CD4-positive, alpha-beta T cell treated with Interferon gamma for 1 hour (primary cell): ENCODE results near the gene HES7.

Source experiments
- DNase-seq: peaks from one replicate; pipeline ENCODE4 v3.0.0-alpha.2; 2020

Gene HES7

DNA sequence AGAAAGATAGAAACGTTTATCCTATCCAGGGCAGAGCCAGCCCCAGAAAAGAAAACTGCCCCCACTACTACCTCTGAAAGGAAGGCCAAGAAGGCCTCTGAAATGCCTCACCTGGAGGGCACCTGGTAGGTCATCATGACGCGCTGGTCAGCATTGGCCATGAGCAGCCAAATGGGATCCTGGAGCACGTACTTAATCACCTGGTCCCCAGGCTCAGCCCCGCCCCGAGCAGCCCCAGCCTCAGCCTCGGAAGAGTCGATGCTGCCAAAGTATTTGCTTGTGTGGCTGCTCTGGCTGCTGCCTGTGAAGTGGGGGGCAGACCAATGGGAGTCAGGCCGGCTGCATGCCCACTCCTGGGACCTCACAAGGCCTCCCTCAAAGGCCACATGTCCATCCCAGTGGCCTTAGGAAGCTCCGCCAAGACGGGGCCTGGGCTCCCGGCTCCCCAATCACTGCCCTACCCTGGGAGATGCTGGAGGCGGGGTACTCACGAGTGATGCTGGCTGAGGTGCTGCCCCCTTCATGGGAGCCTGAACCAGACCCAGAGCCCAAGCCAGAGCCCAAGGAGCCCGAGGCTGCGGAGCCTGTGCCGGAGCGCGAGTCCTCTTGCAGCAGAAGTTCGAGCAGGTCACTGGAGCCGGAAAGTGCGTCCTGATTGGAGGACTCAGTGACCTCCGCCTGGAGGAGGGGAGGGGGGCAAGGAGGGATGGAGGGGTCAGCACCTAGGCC, 18.4 kb upstream of the HES7 start:
- no peak for DNase-seq

DNA sequence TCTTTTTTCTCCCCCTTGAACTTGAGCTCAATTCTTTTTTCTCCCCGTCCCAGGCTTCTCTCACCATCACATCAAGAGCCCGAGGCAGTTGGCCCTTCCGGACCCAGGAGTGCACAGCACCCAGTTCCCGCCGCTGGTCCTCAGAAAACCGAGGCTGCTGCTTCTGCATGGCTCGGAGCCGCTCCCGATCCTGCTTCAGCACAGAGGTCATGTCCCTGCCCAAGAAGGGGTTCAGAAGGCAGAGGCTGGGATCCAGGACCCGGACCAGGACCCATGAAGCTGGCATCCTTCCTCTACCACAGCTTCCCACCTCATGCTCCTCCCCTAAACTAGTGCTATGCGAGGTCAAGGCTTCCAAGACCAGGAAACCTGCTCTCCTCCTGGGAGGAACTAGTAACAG, 17.8 kb upstream of the HES7 start:
- DNase-seq = no peak

DNA sequence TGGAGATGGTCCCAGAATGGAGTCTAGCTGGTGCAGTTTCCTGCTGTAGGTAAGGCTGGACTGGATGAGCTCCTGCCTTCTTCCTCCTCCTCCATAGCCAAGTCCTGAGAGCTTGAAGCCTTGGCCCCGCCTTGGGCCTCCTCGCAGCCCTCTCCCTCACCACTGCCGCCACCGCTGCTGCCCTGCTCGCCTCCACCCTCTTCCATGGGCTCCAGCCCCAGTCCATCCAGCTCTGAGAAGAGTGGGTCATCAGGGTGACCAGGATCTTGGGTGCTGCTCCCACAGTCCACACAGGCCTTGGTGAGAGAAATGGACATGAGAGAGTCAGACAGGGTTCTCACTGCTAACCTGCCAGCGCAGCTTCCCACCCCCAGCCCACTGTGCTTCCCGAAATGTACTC, 17.1 kb upstream of the HES7 start:
- no peak for DNase-seq

DNA sequence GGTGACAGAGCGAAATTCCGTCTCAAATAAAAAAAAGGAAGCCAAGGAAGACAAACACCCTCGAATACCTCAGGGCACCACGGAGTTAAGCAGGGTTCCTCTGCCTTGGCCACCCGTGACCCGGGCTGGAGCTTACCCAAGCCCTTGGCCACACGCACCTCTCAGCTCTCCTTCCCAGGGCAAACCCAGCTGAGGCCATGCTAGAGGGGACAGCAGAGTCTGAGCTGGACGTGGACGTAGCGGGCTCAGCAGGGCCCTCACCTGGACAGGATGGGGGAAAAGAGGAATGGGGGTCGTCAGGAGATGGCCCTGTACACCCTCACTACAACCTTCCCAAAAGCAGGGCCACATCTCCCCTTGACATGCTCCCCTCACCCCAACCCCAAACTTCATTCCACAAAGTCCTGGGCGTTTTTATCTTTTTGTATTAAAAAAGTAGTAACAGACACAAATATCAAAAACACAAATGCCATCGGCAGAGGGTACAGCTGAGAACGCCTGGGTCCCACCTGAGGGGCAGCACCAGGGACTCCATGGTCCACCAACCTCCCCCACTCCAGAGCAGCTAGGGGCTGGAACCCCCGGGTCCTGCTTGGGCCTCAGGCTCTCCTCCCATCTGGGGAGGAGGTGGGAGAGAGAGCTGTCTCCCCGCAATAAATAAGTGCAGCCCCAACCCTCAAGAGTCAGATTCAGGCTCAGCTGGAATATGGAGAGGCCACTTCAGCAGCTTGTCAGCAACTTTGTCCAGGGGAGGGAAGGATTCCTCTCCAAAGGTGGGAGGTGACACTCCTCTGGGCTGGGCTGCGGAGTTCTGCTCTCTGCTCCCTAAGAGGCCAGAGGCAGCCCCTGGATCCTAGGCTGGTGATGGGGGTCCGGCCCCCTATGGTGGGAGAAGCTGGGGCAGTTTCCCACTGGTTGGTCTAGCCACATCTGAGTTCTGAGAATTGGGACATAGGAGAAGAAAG, 16.4 kb upstream of the HES7 start:
- DNase-seq = no peak

DNA sequence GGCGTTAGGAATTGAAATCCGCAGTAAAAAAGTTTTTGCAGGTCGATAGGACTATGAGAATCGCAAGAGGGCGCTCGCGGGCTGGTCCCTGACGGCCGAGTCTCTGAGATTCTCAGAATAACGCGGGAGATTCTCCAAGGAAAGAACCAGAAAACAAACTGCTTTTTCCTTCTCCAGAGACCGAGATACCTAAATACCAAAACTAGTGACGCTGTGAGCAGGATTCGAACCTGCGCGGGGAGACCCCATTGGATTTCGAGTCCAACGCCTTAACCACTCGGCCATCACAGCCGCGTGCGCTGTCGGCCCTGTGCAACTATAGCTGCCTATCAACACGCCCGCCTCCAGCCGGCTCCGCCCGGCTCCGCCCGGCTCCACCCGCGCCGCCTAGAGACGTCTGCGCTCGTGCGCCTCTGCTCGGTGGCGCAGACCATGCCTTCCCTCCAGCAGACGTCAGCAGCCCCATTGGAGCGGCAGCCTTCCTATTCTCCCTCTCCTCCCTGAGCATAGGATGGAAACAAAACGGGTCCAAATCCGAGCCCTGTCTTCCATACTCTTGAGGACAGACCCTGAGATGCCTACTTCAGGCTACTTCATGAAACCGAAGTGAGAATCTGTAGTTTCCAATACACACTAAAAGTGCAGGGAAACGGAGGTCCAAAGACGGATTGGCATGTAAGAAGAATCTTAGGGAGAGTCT, 14.9 kb upstream of the HES7 start:
- peak; percentile 96 for DNase-seq

DNA sequence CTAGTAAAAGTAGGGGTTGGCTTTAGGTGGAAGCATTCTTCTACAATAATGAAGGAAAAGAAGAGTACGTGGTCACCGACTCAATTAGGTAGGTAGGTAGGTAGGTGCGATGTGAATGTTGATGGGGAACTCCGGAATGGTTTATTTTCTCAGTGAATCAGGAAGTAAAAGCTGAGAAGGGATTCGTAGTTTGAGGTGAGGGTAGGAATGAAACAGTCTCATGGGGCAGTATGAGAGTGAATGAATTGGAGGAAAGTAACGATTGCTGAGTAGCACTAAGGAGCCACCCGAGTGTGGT, 14.4 kb upstream of the HES7 start:
- no peak for DNase-seq

DNA sequence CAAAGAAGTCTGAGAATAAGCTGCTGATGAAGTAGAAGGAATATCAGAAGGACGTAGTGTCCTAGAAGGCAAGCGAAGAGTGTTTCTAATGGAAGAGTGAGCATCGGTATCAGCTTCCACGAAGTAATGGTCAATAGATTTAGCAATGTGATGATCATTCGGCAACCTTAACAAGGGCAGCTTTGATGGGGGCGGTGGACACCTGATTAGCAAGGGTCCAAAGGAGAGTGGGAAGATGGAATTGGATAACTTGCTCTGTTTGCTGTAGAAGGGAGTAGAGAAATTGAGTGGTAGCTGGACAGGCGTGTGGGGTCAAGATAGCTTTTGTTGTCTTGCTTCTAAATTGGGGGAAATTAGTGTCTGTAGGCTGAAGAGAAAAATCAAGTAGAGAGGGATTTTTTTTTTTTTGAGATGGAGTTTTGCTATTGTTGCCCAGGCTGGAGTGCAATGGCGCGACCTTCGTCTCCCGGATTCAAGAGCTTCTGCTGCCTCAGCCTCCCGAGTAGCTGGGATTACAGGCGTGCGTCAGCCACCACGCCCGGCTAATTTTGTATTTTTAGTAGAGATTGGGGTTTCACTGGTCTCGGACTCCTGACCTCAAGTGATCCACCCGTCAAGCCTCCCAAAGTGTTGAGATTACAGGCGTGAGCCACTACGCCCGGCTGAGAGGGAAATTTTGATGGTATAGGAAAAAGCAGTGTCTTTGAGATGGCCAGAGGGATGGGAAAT, 13.9 kb upstream of the HES7 start:
- DNase-seq = no peak

DNA sequence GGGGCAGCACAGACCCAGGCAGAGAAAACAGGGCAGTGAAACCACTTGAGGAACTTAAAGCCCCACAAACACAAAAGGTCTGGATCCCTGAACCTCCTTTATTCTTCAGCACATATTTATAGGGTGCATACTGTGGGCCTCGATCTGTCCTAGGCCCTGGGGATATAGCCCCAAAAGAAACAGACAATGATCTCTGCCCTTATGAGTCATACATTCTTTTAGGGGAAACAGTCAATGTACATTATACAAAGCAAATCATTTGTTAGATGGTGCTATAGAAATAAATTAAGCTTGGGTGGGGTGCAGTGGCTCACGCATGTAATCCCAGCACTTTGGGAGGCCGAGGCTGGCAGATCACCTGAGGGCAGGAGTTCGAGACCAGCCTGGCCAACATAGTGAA, 10.0 kb upstream of the HES7 start:
- DNase-seq = no peak

DNA sequence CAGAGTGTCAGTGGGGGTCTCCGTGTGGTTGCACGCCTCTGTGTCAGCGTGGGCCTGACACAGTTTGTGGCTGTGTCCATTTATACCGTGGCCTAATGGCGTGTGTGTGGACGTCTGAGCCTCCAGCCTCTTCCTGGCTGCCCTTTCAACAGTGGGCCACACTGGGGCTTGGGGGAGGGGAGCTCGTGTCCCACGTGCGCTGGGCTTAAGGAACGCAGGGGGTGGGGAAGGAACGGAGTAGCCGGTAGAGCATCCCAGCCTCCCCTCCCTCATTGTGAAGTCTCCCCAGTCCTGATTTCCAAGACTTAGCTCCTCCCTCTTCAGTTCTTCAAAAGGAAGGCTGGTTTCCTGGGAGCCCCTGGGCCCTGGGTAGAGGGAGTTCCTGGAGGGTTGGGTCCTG, 9.5 kb upstream of the HES7 start:
- DNase-seq = no peak

DNA sequence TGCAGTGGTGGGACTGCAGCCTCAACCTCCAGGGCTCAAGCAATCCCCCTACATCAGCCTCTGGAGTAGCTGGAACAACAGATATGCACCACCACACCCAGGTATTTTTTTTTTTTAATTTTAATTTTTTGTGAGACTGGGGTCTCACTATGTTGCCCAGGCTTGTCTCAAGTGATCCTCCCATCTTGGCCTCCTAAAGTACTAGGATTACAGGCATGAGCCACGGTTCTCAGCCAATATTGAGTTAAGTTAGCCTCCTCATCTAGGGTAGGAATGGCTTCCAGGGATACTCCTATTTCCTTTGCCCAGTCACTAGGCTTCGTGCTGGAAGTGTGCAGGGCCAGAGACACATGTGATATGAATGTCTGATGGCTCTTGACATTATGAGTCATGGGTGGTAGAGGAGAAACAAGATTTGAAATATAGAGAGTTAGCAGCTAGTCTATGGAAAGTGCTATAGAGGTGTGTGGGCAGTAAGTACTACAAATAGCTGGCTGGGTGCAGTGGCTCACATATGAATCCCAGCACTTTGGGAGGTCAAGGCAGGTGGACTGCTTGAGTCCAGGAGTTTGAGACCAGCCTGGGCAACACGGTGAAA, 8.0 kb upstream of the HES7 start:
- no peak for DNase-seq

DNA sequence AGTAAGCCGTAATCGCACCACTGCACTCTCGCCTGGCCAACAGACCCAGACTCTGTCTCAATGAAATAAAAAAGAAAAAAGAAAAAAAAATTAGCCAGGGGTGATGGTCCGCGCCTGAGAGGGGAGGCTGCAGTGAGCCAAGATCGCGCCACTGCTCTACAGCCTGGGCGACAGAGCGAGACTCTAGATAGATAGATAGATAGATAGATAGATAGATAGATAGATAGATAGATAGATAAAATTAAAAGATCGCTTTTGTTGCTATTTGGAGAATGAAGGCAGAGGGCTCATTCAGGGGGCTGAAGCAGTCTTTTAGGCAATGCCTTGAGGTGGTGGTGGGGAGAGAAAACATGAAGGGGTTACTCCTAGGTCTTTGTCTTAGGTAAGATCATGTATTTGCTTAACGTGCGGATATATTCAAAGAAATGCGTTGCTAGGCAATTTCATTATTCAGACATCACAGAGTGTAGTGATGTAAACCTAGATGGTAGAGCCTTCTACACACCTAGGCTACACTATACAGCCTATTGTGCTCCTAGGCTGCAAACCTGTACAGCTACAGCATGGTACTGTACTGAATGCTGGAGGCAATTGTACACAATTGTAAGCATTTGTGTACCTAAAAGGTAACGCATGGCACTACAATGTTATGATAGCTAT, 4.3 kb upstream of the HES7 start:
- DNase-seq = no peak

DNA sequence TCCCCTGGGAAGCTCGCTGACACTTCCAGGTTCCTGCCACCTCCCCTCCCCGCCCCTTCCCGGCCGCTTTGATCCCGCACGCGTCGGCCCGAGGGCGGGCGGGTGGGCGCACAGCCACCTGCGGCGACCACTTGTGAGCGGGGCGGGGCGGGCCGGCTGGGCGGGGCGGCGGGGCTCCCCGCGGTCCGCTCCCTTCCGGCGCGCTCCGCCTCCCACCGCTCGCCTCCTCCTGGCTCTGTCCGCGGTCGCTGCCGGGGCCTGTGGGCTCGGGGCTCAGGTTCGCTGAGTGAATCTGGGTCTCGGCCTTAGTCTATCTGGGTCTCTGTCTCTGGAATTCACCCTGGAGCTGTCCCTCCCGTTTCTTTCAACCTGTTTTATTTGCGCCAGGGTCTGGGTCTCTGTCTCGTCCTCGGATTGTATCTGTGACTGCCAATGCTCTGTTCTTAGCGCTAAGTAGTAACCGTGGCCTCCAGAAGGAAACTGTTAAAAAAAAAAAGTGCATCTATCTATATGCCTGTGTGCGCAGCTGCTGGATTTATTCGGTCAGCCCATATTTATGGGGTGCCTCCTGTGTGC, 2.7 kb upstream of the HES7 start:
- no peak for DNase-seq

DNA sequence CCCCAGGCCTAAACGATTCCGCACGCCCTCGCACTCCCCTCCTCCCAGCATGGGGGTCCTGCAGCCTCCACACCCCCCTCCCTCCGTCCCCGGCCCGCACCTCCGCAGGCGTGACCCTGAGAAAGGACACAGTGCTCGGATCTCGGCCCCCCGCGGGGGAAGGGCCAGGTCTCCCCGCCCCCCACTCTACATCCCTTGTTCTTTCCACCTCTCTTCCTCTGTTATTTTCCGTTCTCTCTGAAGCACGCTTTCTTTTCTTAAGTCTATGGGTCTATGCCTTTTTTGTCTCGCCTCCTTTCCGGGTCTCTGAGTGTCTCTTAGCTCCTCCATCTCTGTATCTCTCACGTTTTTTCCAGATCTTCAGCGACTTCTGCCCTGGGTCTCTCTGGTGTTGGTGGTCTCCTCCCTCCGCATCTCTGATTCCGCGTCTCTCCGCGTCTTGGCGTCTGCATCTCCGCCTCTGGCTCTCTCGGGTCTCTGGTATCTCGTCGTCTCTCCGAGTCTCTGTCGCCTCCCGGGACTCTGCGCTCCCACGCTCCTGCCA, 2.1 kb upstream of the HES7 start:
- no peak for DNase-seq

DNA sequence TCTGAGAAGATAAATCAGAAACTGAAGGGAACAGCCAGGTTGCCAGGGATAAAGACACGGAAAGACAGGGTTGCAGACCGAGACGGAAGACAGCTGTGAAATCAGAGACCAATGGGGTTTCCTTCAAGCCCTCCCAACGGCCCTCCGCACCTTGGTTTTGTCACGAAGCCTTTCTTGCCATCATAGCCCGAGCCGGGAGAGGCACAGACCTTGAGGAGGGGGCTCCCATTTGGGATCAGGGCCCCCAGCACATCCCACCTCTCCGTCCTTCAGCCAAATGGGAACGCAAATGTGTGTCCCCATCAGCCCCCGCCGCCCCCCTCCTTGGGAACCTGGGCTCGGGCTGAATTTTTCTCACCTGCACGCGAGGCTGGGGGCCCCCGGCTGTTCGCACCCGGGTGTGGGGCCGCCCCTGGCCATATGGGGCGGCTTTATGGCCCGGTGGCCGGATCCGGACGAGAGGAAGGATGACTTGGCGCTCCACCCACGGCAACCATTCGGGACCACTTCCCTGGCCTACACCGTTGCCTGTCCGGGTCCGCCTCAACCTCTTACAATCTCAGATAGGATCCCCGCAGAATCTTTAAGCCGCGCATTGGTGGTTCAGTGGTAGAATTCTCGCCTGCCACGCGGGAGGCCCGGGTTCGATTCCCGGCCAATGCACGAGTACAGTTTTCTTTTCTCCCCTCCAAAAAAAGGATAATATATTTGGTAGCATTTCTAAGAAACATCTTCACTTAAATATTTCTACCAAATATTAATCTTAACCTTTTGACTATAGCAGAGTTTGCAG, 1.4 kb upstream of the HES7 start:
- peak; percentile 86 for DNase-seq

DNA sequence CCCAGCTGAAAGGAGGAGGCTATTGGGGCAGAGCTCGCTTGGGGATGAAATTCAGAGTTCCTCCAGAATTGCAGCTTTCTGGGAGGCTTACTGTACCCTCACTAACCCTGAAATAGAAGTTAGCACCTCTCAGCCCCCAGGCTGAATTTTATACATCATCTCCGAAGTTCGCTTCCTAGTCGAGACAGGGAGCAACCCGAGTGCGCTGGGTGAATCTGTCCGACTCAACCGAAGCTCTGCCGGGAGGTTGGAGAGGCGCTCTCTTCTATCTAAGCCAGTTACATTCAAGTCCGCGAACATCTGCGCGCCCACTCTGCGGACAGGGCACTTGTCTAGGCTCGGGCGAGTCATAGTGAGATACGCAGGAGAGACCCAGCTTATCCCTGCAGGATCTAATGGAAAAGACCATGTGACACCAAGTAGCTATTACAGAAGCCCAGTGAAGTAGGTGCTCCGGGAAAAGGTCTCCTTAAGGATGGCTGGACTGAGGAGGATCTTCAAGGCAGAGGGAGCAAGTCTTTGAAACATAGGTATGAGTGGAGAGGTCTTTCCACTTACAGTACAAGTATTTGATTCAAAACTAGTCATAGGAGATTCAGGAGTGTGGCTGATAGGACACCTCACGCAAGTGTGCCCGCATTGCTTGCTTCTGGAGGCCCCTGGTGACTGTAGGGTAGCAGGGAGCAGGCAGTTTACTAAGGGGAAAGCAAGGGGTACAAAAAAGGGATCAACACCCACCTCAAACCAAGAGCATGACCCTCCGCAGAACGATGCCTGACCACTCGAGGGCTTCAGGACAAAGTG, 646 bp upstream of the HES7 start:
- DNase-seq = no peak

DNA sequence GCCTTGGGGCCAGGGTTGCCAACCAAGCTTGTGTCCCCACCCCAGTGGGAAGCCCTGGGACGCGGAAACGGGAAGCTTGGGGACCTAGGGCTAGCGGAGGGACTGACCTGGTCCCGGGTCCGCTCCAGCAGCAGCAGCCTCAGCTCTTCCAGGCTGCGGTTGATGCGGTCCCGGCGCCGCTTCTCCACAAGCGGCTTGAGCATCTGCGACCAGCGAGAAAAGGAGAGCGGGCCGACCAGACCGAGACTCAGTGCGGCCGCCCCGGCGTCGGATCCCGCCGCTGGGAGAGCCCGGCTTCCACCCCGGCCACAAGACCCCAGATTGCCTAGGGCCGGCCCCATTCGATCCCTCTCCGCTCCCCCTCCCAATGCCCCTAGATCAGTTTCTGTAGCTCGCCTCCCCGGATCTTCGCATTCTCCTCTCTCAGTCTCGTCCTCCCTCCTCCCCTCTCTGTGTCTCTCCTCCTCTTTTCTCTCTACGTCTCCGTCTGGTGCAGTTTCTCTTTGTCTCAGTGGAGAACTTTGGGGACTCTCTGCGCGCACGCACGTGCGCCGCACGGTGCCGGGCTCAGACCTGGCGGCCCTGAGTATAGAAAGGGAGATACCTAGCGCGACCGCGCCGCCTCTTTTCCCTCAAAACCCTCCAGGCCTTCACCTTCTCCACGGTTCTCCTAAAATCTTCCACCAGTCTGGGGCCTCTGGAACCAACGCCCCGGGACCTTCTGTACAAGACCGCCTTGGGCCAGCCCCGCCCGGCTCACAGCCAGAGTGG, 797 bp downstream of the HES7 start:
- DNase-seq = no peak

DNA sequence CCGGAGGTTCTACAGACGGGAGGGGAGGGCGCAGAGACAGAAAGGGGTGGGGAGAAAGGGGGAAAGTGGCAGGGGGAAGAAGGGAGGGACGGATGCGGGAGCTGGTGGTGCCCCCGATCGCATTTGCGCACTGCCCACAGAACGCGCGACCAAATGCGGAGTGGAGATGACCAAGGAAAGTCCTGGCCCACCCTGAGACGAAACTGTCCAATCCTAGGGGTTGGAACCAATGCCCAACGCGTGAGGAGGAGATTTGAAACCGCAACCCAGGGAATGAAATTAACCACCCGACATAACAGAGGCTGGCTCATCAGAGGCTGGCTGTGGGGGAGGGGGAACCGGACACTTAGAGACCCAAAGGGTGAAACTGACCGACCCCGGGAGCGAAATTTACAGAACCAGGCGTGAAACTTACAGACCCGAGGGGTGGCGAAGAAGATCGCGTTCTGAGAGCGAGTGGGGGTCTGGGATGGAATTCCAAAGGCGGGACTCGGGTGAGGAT, 1.4 kb downstream of the HES7 start:
- DNase-seq = no peak

DNA sequence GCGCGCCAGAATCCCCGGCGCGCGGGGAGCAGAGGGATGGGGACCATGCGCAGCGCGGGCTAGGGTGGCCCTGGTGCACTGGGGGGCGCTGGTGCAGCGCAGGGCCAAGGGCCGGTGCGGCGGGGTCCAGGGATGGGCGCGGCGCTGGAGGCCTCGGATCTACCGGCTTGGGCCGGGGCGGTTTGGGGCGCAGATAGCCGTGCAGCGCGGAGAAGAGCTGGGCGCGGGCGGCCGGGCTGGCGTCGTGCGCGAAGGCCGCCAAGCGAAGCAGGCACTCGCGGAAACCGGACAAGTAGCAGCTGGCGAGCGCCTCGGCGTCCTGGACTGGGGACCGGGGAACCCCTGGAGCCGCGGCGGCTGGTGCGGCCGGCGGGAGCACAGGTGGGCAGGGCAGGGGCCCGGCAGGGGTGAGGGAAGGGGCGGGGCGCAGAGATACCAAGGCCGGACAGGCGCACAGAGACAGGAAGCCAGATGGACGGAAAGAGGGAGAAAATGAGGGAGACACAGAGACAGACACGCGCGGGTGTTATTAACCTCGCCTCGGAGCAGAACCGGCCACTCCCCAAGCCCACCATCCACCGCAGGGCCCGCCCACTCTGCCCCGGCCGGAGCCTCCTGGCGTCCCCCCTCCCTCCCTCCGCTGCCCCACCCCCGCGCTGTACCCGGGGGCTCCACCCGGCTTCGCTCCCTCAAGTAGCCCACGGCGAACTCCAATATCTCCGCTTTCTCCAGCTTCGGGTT, 2.1 kb downstream of the HES7 start:
- no peak for DNase-seq
